NAMALWA (cell line): Measurements from ENCODE around the gene DPY19L1.
"Not testable (repeated sequence)": the region's sequence is repeated elsewhere in the genome, so short reads cannot be mapped to it uniquely, and the experiment has no call there.

ENCODE experiments used
- DNase-seq: peaks from one replicate; pipeline ENCODE4 v3.0.0-alpha.2; 2015; ENCODE audit warnings: low spot score

Gene DPY19L1

GRCh38 chr7:35037211-35037525 is at the start of gene DPY19L1:
Gene DPY19L1, minus strand, starts transcription at chr7:35037485. Its CDS starts 91 bp downstream, at chr7:35037394.
- no peak for DNase-seq

GRCh38 chr7:35079517-35079916 is 42.2 kb upstream of the DPY19L1 start:
- DNase-seq = not testable (repeated sequence)

- not testable (repeated sequence) for DNase-seq
Observed at GRCh38 chr7:35074008-35074407, 36.7 kb upstream of the DPY19L1 start.

DNA sequence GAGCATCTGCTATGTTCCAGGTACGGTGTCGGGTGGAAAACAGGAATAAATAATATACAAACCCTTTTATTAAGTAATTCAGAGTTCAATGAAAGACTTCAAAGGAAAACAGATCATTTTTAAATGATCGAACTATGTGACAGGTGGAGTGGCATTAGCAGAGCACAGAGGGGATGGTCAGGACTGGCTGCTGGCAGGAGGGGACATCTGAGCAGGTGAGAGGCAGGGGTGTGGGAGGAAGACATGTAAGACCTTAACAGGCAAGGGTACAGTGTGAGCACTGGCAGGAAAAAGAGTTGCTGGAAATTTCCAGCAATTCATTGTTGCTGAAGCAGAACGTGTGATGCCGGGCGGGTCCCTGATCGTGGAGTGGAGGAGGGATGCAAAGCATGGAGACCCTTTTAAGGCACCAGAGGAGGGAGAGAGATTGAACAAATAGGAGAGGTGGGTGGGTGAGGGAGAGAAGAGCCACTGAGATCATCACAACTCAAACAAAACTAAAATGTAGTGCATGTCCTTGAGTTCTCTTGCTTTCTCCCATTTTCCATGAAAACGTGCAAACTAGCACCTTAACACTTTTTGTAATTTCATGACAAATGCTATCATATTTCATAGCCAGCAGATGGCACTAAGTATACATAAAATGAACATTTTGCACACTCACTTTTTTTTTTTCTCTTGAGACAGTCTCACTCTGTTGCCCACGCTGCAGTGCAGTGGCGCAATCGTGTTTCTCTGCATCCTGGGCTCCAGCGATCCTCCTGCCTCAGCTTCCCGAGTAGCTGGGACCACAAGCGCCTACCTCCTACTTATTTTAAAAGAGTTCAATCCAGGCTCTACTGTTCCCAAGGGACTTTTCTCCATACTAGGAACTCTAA is 35.9 kb upstream of the DPY19L1 start:
- peak; percentile 65 for DNase-seq

- DNase-seq = not testable (repeated sequence)
Observed at GRCh38 chr7:35069084-35069483, 31.8 kb upstream of the DPY19L1 start.

DNA sequence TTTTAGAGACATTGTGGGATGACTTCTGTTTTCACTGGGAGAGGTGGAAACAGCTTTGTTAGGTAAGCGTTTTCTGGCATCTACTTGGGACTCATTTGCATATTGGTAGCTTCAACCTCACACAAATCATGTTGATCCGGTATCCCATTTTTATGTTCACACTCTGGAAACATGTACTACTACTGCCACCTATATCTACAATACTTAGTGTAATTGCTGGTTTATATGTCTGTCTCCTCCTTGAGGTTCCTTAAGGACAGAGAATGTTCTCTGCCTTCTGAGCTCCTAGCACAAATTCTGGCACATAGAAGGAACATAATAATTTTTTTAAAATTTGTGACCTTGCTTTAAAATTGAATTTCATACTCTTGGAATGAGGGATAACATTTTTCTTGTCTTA is 28.1 kb upstream of the DPY19L1 start:
- not testable (repeated sequence) for DNase-seq

- DNase-seq = not testable (repeated sequence)
Observed at GRCh38 chr7:35058571-35058970, 21.3 kb upstream of the DPY19L1 start.

GRCh38 chr7:35057505-35058451 is 20.5 kb upstream of the DPY19L1 start:
- DNase-seq = not testable (repeated sequence)

DNA sequence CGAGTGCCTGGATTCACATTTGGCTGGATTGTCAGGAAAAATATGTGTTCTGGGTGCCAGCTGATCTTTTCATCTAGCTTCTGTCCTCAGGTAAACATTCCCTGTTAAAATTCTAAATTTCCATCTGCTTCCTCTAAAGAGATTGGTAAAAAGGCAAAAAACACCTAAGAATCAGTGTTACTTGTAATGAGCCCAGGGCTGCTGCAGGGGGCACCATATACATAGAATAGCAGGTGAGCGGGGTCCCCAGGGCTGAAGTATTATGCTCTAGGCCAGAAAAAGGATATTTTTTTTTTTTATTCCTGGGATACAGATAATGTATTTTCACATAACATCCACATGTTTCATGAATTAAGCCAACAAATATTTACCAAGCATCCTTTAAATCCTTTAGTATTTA is 18.4 kb upstream of the DPY19L1 start:
- DNase-seq = peak; percentile 39

- not testable (repeated sequence) for DNase-seq
Observed at GRCh38 chr7:35053488-35054175, 16.3 kb upstream of the DPY19L1 start.

- DNase-seq = not testable (repeated sequence)
Observed at GRCh38 chr7:35048390-35048789, 11.1 kb upstream of the DPY19L1 start.

DNA sequence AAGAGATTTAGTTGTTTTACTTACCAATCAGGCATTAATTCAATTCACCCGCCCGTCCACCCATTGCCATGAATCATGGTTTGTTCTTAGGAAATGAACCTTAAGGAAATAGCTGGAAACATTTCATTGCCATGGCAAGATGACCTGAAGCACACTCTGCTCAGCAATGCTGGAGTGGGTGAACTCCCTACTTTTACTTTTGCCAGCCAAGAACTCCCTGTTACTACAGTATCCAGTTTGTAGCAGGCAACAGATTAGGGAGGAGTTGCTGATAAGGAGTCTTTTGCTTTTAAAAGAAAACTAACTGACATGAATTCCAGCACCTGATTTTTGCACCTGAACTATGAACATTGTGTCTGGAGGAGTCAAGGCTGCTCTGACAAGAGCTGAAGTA is 10.6 kb upstream of the DPY19L1 start:
- not testable (repeated sequence) for DNase-seq

GRCh38 chr7:35047263-35047911 is 10.1 kb upstream of the DPY19L1 start:
- not testable (repeated sequence) for DNase-seq

DNA sequence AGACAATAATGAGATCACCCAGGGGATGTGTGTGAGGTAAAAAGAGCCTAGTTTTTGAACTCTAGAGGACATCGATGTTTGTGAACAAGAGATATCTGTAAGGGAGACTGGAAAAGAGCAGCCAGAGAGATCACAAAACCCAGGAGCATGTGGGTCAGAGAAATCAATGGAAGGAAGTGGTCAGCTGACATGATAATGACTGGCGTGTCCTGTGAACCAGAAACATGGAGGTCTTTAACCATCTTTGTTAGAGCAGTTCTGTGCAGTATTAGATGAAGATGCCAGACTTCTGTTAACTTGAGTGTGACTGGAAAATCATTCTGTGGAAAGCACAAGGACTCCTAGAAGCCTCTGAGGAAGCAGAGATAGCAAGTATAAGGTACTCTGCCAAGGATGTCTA is 6.0 kb upstream of the DPY19L1 start:
- not testable (repeated sequence) for DNase-seq

- DNase-seq = no peak
Observed at GRCh38 chr7:35040906-35041305, 3.6 kb upstream of the DPY19L1 start.

- DNase-seq = no peak
Observed at GRCh38 chr7:35039343-35039742, 2.1 kb upstream of the DPY19L1 start.

DNA sequence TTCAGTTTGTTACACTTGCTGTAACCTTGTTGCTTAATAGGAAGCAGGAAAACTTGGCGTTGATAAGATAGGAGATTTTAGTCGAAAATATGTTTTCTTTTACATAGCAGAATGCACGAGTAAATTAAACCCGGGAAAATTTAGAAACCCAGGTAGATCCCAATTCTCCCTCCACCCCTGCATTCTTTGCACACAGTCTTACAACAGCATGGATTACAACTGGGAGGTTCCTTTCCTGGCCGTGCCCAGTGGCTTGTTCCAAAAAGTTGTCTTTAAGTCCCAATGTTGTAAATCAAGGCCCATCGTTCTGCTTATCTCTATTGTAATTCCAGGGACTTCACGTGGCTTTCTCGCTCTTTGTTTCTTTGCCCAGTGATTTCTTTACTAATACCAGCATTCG is 1.1 kb upstream of the DPY19L1 start:
- DNase-seq = no peak

DNA sequence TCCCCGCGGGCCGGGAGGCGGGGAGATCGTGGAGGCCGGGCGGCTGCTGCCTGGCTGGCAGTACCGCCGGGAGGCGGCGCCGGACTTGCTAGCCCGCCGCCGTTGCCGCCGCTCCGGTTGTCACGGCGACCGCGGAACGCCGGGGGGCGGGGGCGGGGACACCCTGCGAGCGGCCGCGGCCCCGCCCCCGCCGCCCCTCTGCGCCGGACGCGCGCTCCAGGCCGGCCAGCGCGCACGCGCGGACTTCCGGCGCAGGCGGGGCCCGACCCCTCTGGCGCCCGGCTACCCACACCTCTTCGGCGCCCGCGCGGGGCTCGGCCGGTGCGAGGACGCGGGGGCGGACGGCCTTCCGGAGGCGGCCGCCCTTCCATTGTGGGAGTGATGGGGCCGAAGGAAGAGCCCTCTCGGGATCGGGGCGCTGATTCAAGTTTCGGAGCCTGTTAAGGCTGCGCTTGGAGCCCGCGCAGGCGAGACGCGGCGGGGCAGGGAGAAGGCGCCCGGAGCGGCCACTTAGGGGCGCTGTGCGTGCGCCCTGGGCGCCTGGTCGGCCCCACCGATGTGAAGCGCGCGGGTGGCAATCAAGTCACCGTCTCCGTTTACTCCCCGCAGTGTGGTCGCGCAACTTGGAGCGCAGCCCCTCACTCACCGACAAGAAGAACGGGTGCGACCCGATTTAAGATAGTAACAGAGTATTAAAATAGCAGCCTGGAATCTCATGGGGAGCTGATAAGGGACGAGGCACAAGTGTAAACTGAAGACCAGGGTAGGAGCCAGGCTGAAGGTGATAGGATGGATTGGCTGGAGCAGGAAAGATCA is 449 bp upstream of the DPY19L1 start:
- peak; percentile 95 for DNase-seq

DNA sequence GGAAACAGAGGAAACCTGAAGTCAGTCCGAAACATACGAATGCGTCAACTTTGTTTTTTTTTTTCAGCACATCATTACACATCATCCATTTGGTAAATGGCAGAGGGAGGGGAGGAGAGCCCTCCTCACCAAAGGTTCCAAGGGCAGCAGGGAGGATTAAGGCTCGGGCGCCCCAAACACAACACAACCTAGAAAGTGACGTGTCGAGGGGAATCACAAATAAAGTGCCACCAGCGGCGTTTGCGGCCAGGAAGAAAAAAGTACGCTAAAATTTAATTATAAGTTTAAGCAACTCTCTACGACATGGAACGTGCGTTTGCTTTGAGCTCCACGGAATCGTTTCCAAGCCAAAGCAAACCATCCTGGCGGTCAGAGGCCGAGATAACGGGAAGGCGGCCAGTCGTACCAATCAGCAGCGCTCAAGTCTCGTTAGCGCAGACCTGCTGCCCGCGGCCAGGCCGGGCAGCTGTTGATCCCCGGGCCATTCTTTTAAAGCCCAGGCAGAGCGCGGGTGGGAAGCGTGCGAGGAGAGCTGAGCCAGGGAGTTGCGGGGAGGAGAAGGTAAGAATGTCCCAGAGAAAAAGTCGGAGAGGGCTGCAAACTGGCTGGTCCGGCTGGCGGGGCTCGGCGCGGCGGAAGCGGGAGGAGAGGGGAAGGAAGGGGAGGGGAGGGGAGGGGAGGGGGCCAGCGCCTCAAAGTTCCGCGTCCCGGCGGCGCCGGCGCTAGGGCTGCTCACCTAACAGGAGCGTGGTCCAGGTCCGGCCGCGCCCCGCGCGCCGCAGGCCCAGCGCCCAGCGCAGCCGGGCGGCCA is 719 bp downstream of the DPY19L1 start:
- DNase-seq = peak; percentile 59

- DNase-seq = peak; percentile 45
Observed at GRCh38 chr7:35035511-35035961, 1.7 kb downstream of the DPY19L1 start.
